ENCODE data around the gene DNMBP.
"Not testable (repeated sequence)": the region's sequence is repeated elsewhere in the genome, so short reads cannot be mapped to it uniquely, and the experiment has no call there.

Gene DNMBP

DNA sequence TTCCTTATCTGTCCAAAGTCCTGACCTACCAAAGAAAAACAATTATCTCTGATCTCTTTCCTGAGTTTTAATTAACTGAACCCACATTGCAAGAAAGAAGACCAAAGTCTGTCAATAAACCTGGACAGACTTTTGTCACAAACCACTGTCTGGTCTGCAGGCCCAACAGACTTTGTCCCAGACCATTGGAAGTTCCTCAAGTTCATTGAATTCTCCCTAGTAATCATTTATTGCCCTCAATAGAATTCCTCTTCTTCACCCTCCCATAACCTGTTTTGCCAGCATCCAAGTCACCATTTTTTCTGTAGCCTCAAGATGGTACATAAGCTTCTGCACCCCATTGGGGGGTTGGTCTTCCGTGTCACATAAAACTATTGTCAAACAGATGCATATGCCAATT is 3.9 kb upstream of the DNMBP start:
- DNase-seq, result no peak

DNA sequence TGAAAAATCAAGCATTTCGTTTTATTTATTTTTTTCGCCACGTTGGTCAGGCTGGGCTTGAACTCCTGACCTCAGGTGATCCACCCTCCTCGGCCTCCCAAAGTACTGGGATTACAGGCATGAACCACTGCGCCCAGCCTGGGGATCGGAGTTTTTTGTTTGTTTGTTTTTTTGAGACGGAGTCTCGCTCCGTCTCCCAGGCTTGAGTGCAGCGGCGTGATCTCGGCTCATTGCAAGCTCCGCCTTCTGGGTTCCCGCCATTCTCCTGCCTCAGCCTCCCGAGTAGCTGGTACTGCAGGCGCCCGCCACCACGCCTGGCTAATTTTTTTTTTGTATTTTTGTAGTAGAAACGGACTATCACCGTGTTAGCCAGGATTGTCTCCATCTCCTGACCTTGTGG is 2.2 kb upstream of the DNMBP start:
- DNase-seq, result not testable (repeated sequence)

DNA sequence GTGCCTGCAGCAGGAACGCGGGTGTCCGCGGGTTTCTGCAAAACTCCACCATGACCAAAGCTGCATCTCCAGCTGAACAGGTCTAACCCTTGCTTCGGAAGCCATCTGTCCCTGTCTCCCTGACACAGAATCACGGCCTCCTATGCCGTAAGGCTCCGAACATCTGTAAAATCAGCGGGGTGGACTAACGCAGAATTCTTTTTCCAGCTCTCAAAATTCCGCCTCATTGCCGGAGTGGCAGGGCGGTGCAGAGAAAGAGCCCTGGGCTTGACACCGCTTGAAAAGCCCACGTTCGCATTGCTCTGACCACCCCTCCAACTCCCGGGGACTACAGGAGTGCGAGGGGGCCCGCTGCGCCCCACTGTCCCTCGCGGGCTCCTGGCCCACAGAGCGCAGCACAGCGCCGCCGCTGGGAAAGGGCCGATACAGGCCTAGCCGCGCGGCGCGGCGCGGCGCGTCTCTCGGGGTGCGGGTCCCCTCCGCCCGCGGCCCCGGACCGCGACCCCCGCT is 409 bp downstream of the DNMBP start:
- DNase-seq, result peak; percentile 45

- no peak for DNase-seq
Measured at GRCh38 chr10:100008708-100009282, 952 bp downstream of the DNMBP start.

GRCh38 chr10:100008142-100008522 is 1.6 kb downstream of the DNMBP start:
- DNase-seq, result no peak

GRCh38 chr10:100007231-100008141 is 2.3 kb downstream of the DNMBP start:
- no peak for DNase-seq

DNA sequence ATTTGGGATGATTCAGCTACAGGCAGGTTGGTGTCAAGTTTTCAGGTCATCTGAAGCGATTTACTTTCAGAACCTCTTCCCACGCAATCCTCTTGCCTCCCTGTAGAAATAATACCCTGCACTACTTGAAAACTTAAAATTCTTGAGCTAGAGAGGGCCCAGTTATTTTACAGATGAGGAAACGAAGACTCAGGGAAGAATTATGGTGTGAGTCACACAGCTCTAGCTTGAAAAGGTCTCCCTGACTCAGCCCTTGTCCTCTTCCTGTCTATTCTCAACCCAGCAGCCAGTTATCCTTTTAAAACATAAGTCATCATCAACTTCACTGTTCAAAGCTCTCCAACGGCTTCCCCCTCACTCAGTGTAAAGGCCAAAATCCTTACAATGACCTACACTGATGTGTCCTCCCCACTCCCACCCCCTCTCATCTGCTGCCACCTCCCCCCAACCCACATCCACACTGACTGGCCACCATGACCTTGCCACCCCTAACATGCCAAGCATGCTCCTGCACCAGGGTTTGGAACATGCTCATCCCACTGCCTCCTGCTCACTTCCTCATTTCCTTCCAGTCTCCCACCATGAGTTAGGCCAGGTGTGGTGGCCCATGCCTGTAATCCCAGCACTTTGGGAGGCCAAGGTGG is 3.4 kb downstream of the DNMBP start:
- DNase-seq, result peak; percentile 18

- DNase-seq, result no peak
Measured at GRCh38 chr10:100004805-100005510, 4.8 kb downstream of the DNMBP start.

DNA sequence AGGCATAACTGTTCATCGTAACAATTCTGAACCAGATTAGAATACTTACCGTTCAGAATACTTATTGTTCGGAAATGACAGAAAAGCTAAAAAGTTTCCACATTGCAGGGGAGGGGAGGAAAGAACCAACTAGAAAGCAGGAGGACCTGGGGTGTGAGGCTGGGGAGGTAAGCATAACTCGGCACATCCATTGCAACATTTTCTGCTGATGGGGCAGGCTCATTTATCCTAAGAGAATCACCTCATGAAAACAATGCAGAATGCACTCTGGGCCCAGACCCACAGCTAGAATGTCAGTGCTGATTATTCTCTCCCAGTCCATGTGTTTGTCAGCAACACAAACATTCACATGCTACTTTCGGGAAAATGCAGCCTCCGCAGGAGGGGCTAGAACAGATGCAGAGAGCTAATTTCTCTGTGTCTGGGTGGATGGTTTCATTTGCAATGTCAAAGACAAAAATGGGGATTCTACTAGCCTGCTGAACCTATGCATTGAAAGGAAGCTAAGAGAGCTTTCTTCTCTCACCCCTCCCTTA is 9.6 kb downstream of the DNMBP start:
- DNase-seq, result no peak

DNA sequence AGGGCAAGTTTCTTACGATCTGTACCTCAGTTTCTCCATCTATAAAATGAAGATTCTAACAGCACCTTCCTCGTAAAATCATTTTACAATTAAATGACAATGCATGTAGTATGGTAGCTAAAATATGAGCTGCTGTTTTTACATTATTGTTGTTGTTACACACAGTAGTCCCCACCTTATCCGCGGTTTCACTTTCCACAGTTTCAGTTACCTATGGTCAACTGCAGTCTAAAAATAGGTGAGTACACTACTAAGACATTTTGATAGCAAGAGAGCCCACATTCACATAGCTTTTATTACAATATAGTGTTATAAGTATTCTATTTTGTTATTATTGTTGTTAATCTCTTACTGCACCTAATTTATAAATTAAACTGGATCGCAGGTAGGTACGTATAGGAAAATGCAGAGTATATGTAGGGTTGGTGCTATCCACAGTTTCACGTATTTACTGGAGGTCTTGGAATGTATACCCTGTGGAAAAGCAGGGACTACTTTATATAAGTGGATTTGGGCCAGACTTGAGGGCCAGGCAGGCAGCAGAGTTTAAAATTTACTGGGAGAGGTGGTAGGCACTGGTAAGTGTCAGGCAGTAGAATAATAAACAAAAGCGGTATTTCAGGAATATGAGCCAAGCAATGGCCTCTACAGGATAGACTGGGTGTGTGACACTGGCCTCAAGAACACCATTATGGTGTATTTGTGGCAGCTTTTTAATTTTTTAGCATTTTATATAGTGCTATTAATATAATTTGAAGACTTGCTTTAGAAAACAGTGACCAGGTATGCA is 10.2 kb downstream of the DNMBP start:
- DNase-seq, result no peak

DNA sequence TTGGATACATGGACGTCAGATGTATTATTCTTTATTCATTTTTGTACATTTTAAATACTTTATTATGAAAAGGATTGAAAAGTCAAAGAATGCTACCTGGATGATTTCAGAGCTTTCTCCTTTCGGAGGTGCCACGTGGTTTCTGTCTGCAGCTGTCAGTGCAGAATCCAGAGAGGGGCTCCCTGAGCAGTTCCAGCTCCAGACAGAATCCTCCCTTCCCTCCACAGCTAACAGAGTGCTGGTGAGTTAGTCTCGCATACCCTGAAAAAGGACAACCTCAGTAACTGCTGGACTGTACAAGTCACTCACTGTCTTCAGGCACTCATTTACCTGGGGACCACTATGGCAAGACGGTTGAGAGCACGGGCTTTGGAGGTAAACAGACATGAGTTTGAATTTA is 10.9 kb downstream of the DNMBP start:
- DNase-seq, result no peak

DNA sequence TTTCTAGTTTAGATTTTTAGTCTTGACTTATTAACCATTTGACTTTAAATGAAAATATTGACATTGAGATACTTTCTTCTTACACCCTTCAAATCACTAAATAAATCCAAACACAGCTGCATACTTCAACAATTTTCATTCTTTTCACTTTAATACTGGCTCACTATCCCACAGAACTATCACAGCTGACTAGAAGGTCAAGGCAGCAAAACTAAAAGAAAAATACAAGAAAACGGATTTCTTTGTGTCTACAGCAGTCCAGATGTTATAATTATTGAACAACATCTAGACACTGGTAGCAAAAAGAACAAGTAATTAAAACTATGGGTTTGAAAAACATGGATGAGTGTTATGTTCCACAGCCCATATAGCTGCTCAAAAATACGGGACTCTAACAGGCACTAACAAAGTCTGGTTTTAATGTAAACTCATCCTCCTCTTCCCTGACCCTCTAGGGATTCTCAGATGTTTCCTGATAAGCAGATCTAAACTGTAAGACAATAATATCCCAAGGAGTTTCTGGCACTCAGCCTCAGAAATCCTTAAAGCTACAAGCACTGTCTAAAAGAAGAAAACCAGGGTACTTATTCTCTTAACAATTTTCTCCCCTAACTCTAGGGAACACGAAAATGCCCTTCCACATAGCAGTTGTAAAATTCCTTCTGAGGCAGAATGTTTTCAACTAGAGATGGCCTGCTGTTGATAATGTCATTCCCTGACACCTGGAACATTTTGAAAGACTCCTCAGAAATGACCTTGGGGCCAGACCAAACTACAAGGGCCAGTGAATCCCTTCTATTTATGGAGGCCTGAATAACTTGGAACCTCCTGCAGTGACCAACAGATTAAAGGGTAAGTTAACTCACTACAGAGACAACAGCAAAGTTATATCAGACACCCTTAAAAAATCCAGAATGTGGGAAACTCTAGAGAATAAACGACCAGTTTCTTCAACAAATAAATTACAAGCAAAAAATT is 12.8 kb downstream of the DNMBP start:
- DNase-seq, result no peak

- DNase-seq, result no peak
Measured at GRCh38 chr10:99995713-99996112, 14.0 kb downstream of the DNMBP start.

DNA sequence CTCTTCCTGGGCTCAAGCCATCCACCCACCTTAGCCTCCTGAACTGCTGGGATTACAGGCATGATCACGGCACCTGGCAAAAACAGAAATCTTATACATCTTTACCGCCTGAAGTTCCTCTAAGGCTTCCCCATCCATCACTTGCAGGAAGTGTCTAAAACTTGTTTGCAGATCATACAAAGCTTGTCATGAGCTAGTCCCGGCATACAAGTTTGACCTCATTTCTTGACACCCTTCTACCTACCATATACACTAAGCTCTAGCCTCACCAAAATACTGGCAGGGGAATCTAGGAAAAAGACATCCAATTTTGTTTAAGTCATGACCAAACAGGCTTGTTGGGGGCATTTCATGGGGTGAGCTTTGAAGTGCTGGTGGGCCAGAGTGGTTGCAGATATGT is 14.5 kb downstream of the DNMBP start:
- no peak for DNase-seq

DNA sequence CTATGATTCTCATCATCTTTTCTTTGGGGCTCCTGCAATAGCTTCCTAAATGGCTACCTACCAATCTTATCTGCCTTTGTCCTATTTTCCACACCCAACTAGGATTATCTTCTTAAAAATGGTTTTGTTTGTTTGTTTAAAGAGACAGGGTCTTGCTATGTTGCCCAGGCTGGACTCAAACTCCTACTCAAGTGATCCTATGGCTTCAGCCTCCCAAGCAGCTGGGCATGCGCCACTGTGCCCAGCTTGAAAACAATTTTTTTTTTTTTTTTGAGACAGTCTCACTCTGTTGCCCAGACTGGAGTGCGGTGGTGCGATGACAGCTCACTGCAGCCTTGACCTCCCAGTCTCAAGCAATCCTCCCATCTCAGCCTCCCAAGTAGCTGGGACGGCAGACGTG is 14.9 kb downstream of the DNMBP start:
- DNase-seq, result no peak

- DNase-seq, result peak; percentile 80
Measured at GRCh38 chr10:99993701-99994689, 15.8 kb downstream of the DNMBP start.

DNA sequence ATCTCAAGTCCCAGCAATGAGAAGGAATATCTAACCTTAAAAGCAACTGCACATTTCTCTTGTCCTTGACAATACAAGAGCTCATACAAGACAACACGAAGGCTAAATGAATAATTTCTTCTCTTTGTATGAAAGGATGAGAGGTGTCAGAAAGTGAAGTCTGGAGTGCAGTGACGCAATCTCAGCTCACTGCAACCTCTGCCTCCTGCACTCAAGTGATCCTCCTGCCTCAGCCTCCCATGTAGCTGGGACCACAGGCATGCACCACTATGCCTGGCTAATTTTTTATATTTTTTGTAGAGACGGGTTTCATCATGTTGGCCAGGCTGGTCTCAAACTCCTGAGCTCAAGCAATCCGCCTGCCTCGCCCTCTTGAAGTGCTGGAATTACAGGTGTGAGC is 24.1 kb downstream of the DNMBP start:
- DNase-seq, result not testable (repeated sequence)

DNA sequence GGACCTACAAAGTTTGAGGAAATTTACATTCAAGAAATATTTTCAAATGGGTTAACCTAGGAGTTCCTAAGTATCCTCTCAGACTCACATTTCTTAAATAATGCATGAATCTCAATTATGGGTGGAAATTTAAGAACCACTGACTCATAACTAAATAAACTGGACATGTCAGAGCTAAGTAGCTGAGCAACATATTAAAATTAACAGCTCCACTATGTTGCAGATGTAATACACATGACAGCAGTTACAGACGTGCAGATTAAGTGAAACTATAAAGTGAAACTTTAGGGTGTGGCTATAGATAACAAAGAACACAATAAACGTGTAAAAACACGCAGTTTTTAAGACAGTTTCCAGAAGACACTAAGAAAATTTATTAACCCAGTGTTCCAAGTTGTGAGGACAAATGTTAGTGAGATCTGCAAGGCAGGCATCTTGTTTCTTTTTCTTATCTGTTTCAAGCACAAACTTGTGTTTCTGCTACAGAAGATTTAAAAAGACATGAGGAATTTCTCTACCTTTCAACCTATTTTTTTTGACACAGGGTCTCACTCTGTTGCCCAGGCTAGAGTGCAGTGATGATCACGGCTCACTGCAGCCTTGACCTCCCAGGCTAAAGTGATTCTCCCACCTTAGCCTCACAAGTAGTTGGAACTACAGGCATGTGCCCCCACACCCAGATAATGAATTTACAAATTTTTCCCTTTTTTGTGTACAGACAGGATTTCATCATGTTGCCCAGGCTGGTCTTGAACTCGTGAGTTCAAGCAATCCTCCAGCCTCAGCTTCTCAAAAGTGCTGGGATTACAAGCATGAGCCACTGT is 25.3 kb downstream of the DNMBP start:
- DNase-seq, result no peak

Data from GDM1 (cell line).